Activated T-cell treated with anti-CD3 and anti-CD28 coated beads for 48 hours (primary cell): ENCODE results near the gene LRMDA.
"Not testable (repeated sequence)": the region's sequence is repeated elsewhere in the genome, so short reads cannot be mapped to it uniquely, and the experiment has no call there.

Experiments
- DNase-seq: peaks from one replicate; pipeline ENCODE4 v3.0.0-alpha.2; 2020; ENCODE audit warnings: low read depth

Gene LRMDA

GRCh38 chr10:75508239-75508813, 76.9 kb downstream of the LRMDA start:
- no peak for DNase-seq

GRCh38 chr10:75508814-75509306, 77.4 kb downstream of the LRMDA start:
- no peak for DNase-seq

DNA sequence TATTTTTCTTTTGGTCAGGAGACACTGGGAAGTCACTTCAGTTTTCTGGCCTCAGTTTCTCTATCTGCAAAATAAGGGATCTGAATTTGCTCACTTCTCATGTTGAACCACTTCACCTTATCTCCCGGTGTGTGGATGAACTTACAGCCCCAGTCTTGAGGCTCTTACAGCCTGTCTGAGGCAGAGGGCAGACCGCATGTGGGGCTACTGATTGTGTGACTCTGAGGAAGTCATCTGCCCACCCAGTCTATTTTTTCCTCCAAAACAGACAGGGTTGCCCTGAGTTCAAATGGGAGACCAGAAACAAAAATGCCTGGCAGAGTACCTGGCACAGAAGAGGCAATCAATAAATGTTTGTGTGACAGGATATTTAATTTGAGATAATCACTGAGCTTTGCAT, 78.3 kb downstream of the LRMDA start:
- no peak for DNase-seq

DNA sequence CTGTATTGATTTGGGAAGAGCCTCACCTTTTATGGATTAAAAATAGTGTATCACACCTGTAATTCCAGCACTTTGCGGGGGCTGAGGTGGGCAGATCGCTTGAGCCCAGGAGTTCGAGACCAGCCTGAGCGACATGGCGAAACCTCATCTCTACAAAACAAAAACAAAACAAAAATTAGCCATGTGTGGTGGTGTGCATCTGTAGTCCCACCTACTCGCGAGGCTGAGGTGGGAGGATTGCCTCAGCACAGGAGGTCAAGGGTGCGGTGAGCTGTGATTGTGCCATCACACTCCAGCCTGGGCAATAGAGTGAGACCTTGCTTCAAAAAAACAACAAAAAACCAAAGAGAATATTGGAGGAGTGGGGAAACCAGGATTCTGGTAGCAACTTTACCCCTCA, 79.6 kb downstream of the LRMDA start:
- DNase-seq: no peak

GRCh38 chr10:75512203-75512933, 80.9 kb downstream of the LRMDA start:
- DNase-seq: no peak

DNA sequence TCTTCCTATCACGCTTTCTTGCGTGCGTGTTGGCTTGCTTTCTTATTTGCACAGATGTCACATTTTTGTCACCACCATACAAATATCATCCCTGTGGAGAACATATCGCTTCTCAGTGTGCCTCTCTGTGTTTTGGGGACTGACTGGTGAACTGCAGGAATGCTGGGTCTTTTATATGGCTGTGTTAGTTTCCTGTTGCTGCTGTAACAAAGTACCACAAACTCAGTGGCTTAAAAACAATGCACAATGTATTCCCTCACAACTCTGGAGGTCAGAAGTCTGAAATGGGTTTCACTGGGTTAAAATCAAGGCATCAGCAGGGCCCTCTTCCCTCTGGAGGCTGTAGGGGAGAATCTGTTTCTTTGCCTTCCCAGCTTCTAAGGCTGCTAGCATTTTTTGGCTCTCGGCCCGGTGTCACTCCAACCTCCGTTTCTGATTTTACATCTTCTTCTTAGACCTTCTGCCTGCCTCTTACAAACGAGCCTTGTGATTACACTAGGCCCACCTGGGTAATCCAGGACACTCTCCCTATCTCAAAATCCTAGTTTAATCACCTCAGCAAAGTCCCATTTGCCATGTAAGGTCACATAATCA, 82.0 kb downstream of the LRMDA start:
- no peak for DNase-seq

GRCh38 chr10:75514830-75515229, 83.4 kb downstream of the LRMDA start:
- no peak for DNase-seq

- DNase-seq: not testable (repeated sequence)
Observed at GRCh38 chr10:75516154-75516553, 84.7 kb downstream of the LRMDA start.

DNA sequence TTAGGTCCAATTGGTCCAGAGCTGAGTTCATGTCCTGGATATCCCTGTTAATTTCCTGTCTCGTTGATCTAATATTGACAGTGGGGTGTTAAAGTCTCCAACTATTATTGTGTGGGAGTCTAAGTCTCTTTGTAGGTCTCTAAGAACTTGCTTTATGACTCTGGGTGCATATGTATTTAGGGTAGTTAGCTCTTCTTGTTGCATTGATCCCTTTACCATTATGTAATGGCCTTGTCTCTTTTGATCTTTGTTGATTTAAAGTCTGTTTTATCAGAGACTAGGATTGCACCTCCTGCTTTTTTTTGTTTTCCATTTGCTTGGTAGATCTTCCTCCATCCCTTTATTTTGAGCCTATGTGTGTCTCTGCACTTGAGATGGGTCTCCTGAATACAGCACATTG, 87.8 kb downstream of the LRMDA start:
- DNase-seq: not testable (repeated sequence)

DNA sequence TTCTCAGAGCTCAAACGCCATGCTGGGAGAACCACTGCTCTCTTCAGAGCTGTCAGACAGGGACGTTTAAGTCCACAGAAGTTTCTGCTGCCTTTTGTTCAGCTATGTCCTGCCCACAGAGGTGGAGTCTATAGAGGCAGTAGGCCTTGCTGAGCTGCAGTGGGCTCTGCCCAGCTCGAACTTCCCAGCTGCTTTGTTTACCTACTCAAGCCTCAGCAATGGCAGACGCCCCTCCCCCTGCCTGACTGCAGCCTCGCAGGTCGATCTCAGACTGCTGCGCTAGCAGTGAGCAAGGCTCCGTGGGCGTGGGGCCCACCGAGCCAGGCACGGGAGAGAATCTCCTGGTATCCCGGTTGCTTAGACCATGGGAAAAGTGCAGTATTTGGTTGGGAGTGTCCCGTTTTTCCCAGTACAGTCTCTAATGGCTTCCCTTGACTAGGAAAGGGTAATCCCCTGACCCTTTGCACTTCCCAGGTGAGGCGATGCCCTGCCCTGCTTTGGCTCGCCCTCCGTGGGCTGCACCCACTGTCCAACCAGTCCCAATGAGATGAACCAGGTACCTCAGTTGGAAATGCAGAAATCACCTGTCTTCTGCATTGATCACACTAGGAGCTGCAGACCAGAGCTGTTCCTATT, 89.9 kb downstream of the LRMDA start:
- DNase-seq: not testable (repeated sequence)

GRCh38 chr10:75525067-75525466, 93.6 kb downstream of the LRMDA start:
- DNase-seq: no peak

GRCh38 chr10:75525646-75526045, 94.2 kb downstream of the LRMDA start:
- no peak for DNase-seq

GRCh38 chr10:75527542-75527941, 96.1 kb downstream of the LRMDA start:
- no peak for DNase-seq

- no peak for DNase-seq
Observed at GRCh38 chr10:75528392-75528791, 97.0 kb downstream of the LRMDA start.

GRCh38 chr10:75530299-75530698, 98.9 kb downstream of the LRMDA start:
- no peak for DNase-seq

GRCh38 chr10:75531571-75532031, 100.2 kb downstream of the LRMDA start:
- DNase-seq: no peak

DNA sequence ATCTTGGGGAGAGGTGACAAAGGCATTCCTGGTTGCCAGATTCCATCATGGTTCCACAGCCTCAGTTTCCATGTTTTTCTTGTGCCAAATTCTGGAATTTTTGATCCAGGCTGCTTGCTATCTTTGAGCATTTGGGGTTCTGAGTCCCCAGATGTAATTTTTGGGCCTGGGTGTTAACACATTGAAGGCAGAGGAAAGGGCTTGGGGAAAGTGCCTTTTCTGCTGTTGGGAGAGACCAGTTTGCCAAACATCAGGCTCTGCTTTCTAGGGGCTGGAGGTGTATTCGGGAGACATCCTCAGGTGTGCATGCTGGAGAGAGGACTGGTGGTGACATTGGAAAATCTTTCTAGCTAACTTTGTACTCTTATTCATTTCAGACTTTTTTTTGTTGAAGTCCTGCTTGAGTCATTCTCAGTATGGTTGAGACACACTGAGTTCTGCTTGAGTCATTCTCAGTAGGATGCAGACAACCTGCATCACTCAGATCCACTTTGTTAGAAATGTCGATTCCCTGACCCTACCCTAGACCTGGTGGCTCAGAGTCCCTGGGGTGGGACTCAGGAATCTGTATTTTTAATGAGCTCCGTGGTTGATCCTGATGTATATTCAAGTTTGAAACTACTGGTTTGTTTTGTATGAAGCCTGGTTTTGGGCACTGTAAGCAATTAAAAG, 101.0 kb downstream of the LRMDA start:
- DNase-seq: no peak

- no peak for DNase-seq
Observed at GRCh38 chr10:75538144-75538543, 106.7 kb downstream of the LRMDA start.

DNA sequence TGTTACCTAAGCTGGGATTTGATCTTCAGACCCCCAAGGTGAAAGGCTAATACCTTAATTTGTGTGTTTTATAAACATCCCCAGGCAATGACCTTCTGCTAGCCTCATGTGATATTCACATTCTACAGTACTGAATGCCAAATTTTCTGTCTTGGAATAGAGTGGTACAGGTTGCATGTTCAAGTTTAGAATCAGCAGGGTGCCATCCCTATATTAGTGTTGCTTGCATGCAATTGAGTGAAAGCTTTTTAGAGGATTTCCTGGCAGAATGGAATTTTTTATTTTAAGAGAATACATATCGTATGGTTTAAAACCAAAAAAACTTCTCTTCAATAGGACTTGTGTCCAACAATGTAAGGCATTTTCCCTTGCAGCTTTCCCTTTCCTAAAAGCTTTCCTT, 107.3 kb downstream of the LRMDA start:
- no peak for DNase-seq

- no peak for DNase-seq
Observed at GRCh38 chr10:75540357-75540966, 109.0 kb downstream of the LRMDA start.

DNA sequence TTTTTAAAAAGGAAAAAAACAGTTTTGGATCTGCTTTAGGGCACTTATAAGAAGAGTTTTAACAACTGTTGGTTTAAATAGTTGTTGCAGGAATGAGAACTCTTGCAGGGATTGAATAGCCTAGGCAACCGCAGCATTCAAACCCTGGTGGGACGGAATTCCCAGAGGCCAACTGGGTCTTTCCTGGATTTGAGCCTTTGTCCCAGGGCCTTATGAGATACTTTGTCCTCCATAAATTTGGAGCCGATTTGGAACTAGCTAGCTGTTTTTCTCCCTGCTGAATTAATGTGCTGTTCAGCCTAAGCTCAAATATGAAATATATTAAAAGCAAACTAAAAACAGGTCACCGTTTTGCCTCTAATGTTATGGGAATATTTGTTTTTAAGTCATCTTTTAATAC, 109.6 kb downstream of the LRMDA start:
- no peak for DNase-seq

GRCh38 chr10:75541411-75541810, 110.0 kb downstream of the LRMDA start:
- no peak for DNase-seq
